WTC11 (cell line): Measurements from ENCODE around the gene ZNF329.

Source experiments
- ESRRA ChIP-seq: sonication (generic); formaldehyde crosslinking; IDR thresholded peaks from 2 replicates; pipeline ENCODE4 v1.8.1; 2022; ENCODE audit warnings: mild to moderate bottlenecking, missing genetic modification reagents, borderline replicate concordance
- FOXJ3 ChIP-seq: sonication (generic); formaldehyde crosslinking; IDR thresholded peaks from 2 replicates; pipeline ENCODE4 v1.9.0; 2021; ENCODE audit warnings: missing genetic modification reagents, mild to moderate bottlenecking, borderline replicate concordance
- KAT7 ChIP-seq: sonication (generic); formaldehyde crosslinking; IDR thresholded peaks from 2 replicates; pipeline ENCODE4 v1.8.1; 2023; ENCODE audit warnings: missing genetic modification reagents, mild to moderate bottlenecking, borderline replicate concordance
- NR1H2 ChIP-seq: sonication (generic); formaldehyde crosslinking; IDR thresholded peaks from 2 replicates; pipeline ENCODE4 v1.9.0; 2021; ENCODE audit warnings: mild to moderate bottlenecking, moderate library complexity, missing genetic modification reagents
- TEAD4 ChIP-seq: sonication (generic); formaldehyde crosslinking; IDR thresholded peaks from 2 replicates; pipeline ENCODE4 v1.8.0; 2022; ENCODE audit warnings: mild to moderate bottlenecking, missing genetic modification reagents
- TF ChIP-seq, protein P1 (sequence below): fragments of 200-600 bp; IDR thresholded peaks from 2 replicates; pipeline ENCODE4 v1.8.0; 2022; ENCODE audit warnings: antibody characterized with exemption
- TF ChIP-seq, protein P2 (sequence below): sonication (generic); formaldehyde crosslinking; IDR thresholded peaks from 2 replicates; pipeline ENCODE4 v1.8.1; 2022; ENCODE audit warnings: low read depth, mild to moderate bottlenecking, moderate library complexity, missing genetic modification reagents, borderline replicate concordance
- TF ChIP-seq, protein P3 (sequence below): fragments of 250-450 bp; sonication (Bioruptor Pico); IDR thresholded peaks from 2 replicates; pipeline ENCODE4 v2.1.2; 2022; ENCODE audit warnings: mild to moderate bottlenecking, moderate library complexity

DNA sequence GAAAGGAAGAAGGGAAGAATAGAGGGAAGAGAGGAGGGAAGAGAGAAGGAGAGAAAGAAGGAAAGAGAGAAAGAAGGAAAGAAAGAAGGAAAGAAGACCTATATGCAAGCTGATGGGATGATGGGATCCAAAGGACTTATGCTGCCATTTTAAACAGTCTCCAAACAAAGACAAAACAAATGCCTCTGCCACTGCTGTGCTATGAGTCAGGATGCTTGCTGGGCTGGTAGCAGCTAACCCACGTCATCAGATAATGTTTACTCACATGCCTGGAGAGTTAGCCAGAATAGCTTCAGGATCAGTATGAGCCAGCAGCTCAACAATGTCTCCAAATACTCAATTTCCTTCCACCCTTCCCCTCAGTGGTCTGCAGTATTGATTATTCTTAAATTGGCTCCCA, 20.3 kb upstream of the ZNF329 start:
- TF ChIP-seq TEAD4 (CRISPR knock-in tag) (no peak), NR1H2 (CRISPR knock-in tag) (no peak), KAT7 (CRISPR knock-in tag) (no peak), FOXJ3 (CRISPR knock-in tag) (no peak), ESRRA (CRISPR knock-in tag) (no peak)
- TF ChIP-seq, protein P1, sequence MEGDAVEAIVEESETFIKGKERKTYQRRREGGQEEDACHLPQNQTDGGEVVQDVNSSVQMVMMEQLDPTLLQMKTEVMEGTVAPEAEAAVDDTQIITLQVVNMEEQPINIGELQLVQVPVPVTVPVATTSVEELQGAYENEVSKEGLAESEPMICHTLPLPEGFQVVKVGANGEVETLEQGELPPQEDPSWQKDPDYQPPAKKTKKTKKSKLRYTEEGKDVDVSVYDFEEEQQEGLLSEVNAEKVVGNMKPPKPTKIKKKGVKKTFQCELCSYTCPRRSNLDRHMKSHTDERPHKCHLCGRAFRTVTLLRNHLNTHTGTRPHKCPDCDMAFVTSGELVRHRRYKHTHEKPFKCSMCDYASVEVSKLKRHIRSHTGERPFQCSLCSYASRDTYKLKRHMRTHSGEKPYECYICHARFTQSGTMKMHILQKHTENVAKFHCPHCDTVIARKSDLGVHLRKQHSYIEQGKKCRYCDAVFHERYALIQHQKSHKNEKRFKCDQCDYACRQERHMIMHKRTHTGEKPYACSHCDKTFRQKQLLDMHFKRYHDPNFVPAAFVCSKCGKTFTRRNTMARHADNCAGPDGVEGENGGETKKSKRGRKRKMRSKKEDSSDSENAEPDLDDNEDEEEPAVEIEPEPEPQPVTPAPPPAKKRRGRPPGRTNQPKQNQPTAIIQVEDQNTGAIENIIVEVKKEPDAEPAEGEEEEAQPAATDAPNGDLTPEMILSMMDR: no peak
- TF ChIP-seq, protein P2, sequence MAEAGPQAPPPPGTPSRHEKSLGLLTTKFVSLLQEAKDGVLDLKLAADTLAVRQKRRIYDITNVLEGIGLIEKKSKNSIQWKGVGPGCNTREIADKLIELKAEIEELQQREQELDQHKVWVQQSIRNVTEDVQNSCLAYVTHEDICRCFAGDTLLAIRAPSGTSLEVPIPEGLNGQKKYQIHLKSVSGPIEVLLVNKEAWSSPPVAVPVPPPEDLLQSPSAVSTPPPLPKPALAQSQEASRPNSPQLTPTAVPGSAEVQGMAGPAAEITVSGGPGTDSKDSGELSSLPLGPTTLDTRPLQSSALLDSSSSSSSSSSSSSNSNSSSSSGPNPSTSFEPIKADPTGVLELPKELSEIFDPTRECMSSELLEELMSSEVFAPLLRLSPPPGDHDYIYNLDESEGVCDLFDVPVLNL (CRISPR knock-in tag): no peak
- TF ChIP-seq, protein P3, sequence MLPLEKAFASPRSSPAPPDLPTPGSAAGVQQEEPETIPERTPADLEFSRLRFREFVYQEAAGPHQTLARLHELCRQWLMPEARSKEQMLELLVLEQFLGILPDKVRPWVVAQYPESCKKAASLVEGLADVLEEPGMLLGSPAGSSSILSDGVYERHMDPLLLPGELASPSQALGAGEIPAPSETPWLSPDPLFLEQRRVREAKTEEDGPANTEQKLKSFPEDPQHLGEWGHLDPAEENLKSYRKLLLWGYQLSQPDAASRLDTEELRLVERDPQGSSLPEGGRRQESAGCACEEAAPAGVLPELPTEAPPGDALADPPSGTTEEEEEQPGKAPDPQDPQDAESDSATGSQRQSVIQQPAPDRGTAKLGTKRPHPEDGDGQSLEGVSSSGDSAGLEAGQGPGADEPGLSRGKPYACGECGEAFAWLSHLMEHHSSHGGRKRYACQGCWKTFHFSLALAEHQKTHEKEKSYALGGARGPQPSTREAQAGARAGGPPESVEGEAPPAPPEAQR (CRISPR knock-in tag): no peak
